PFSK-1 (cell line): ENCODE measurements around the gene MORN1.

Experiments used
- FOXP2 ChIP-seq: optimal IDR thresholded peaks from 2 replicates; pipeline ENCODE3; 2011; ENCODE audit warnings: borderline replicate concordance, control low read depth, inconsistent platforms; ENCODE audit not compliant: insufficient read depth; ENCODE audit errors: extremely low read length, extremely low read depth
- REST ChIP-seq, 2 experiments: IDR thresholded peaks; 2 replicates each; pipeline versions ENCODE4 v1.6.1 to v1.8.0; 2011 to 2012; ENCODE audit warnings: low read depth in 2 of 2, low read length in 2 of 2, control low read depth in 1 of 2, inconsistent platforms in 1 of 2, mild to moderate bottlenecking in 1 of 2, moderate library complexity in 1 of 2; ENCODE audit not compliant: insufficient read depth in 1 of 2
- TAF1 ChIP-seq: IDR thresholded peaks from 2 replicates; pipeline ENCODE4 v1.6.1; 2012; ENCODE audit warnings: low read length, control low read depth, borderline replicate concordance; ENCODE audit not compliant: insufficient read depth

- TF ChIP-seq REST (IDR thresholded peaks at IDR 0.05; ENCODE audit: insufficient read depth in 1 of 2, low read depth in 2 of 2, low read length in 2 of 2) (no peak), TAF1 (no peak), FOXP2 (no peak)
Measured at GRCh38 chr1:2315674-2316450, 75.5 kb downstream of the MORN1 start.
